Measurements from ENCODE around the gene C12orf43. TPM values are rescaled to one million over a fixed set of nuclear protein-coding genes. Genes with fewer than 3 reads are reported as not detected.

C12orf43 gene
- total RNA-seq, 1 donor from 2014 or later: 20.2 TPM

- Mint-ChIP-seq H3K9me3 (ENCODE audit: unreplicated experiment) (no peaks in the 10 kb centered on the region), H3K36me3 (ENCODE audit: unreplicated experiment) (no peaks in the 10 kb centered on the region), H3K4me1 (ENCODE audit: low read depth, unreplicated experiment) (peaks cover 5% of the 10 kb centered on the region), H3K27me3 (ENCODE audit: unreplicated experiment) (peaks cover 3% of the 10 kb centered on the region), H3K27ac (ENCODE audit: unreplicated experiment) (no peak overlapping the region), H3K4me3 (ENCODE audit: unreplicated experiment) (no peak overlapping the region)
- no peak for DNase-seq
- no peak for TF ChIP-seq CTCF (IDR thresholded peaks at IDR 0.05; ENCODE audit: partially characterized antibody, unreplicated experiment)
Observed at GRCh38 chr12:121022713-121023112, 6.4 kb upstream of the C12orf43 start.

GRCh38 chr12:121021754-121022153, 5.5 kb upstream of the C12orf43 start:
- H3K36me3 Mint-ChIP-seq (ENCODE audit: unreplicated experiment): no peaks in the 10 kb centered on the region
- no peak for DNase-seq
- H3K9me3 Mint-ChIP-seq (ENCODE audit: unreplicated experiment): no peaks in the 10 kb centered on the region
- peaks cover 3% of the 10 kb centered on the region for H3K27me3 Mint-ChIP-seq (ENCODE audit: unreplicated experiment)
- H3K4me3 Mint-ChIP-seq (ENCODE audit: unreplicated experiment): no peak overlapping the region
- no peak overlapping the region for H3K27ac Mint-ChIP-seq (ENCODE audit: unreplicated experiment)
- TF ChIP-seq CTCF (IDR thresholded peaks at IDR 0.05; ENCODE audit: partially characterized antibody, unreplicated experiment): no peak
- peaks cover 5% of the 10 kb centered on the region for H3K4me1 Mint-ChIP-seq (ENCODE audit: low read depth, unreplicated experiment)

- no peak for DNase-seq
- Mint-ChIP-seq H3K4me1 (ENCODE audit: low read depth, unreplicated experiment) (peaks cover 6% of the 10 kb centered on the region), H3K27me3 (ENCODE audit: unreplicated experiment) (peaks cover 3% of the 10 kb centered on the region), H3K36me3 (ENCODE audit: unreplicated experiment) (no peaks in the 10 kb centered on the region), H3K9me3 (ENCODE audit: unreplicated experiment) (peaks cover 4% of the 10 kb centered on the region), H3K4me3 (ENCODE audit: unreplicated experiment) (no peak overlapping the region), H3K27ac (ENCODE audit: unreplicated experiment) (no peak overlapping the region)
- TF ChIP-seq CTCF (IDR thresholded peaks at IDR 0.05; ENCODE audit: partially characterized antibody, unreplicated experiment): no peak
Observed at GRCh38 chr12:121018860-121019617, 2.8 kb upstream of the C12orf43 start.

GRCh38 chr12:121017966-121018491, 1.7 kb upstream of the C12orf43 start:
- TF ChIP-seq CTCF (IDR thresholded peaks at IDR 0.05; ENCODE audit: partially characterized antibody, unreplicated experiment): no peak
- Mint-ChIP-seq H3K9me3 (ENCODE audit: unreplicated experiment) (peaks cover 4% of the 10 kb centered on the region), H3K4me3 (ENCODE audit: unreplicated experiment) (no peak overlapping the region), H3K27me3 (ENCODE audit: unreplicated experiment) (peaks cover 3% of the 10 kb centered on the region), H3K36me3 (ENCODE audit: unreplicated experiment) (no peaks in the 10 kb centered on the region), H3K4me1 (ENCODE audit: low read depth, unreplicated experiment) (peaks cover 2% of the 10 kb centered on the region), H3K27ac (ENCODE audit: unreplicated experiment) (no peak overlapping the region)
- DNase-seq: no peak

GRCh38 chr12:121013715-121014114, 2.6 kb downstream of the C12orf43 start:
- Mint-ChIP-seq H3K9me3 (ENCODE audit: unreplicated experiment) (peaks cover 7% of the 10 kb centered on the region), H3K27me3 (ENCODE audit: unreplicated experiment) (peaks cover 2% of the 10 kb centered on the region), H3K36me3 (ENCODE audit: unreplicated experiment) (no peaks in the 10 kb centered on the region), H3K27ac (ENCODE audit: unreplicated experiment) (no peak overlapping the region), H3K4me1 (ENCODE audit: low read depth, unreplicated experiment) (peaks cover 2% of the 10 kb centered on the region), H3K4me3 (ENCODE audit: unreplicated experiment) (no peak overlapping the region)
- TF ChIP-seq CTCF (IDR thresholded peaks at IDR 0.05; ENCODE audit: partially characterized antibody, unreplicated experiment): no peak
- no peak for DNase-seq
